Measurements from ENCODE around the gene ITGA1. TPM values are rescaled to one million over a fixed set of nuclear protein-coding genes. Genes with fewer than 3 reads are reported as not detected.

ITGA1 gene
- polyA plus RNA-seq, 3 donors: 0.33 to 0.89 (median 0.79) TPM

GRCh38 chr5:52749666-52750065 lies 38.0 kb upstream of the ITGA1 start:
- no peak for DNase-seq
- Histone ChIP-seq H2AFZ (ENCODE audit: insufficient read depth, low read depth, low read length, poor library complexity, severe bottlenecking) (no peak overlapping the region), H3K4me3 (replicated peaks in 1 of 3; ENCODE audit: low read depth in 2 of 3, low read length in 3 of 3) (no peak overlapping the region), H3K4me2 (replicated peaks; ENCODE audit: extremely low read depth, low read length, poor library complexity, severe bottlenecking) (no peak overlapping the region), H3K27me3 (ENCODE audit: control insufficient read depth in 2 of 2, insufficient read depth in 2 of 2, low read length in 2 of 2) (no peaks in the 10 kb centered on the region), H3K4me1 (ENCODE audit: control insufficient read depth in 1 of 2, insufficient read depth in 2 of 2, low read length in 2 of 2) (peaks cover 0 to 1% of the 10 kb centered on the region in 2 donors), H3K36me3 (replicated peaks in 1 of 2; ENCODE audit: control insufficient read depth in 1 of 2, insufficient read depth in 2 of 2, low read length in 2 of 2) (no peaks in the 10 kb centered on the region), H4K20me1 (ENCODE audit: insufficient read depth, low read length) (no peaks in the 10 kb centered on the region), H3K9me3 (replicated peaks in 1 of 2; ENCODE audit: control insufficient read depth in 1 of 2, insufficient read depth in 1 of 2, low read length in 2 of 2) (no peaks in the 10 kb centered on the region), H3K27ac (ENCODE audit: low read depth in 1 of 2, low read length in 2 of 2) (no peak overlapping the region), H3K9ac (ENCODE audit: insufficient read depth, low read length, poor library complexity, severe bottlenecking) (no peak overlapping the region), H3K79me2 (ENCODE audit: insufficient read depth, low read length) (no peaks in the 10 kb centered on the region)
- Mint-ChIP-seq H3K27ac (no peak overlapping the region), H3K4me1 (peaks cover under 1% of the 10 kb centered on the region), H3K4me3 (no peak overlapping the region), H3K27me3 (ENCODE audit: low read depth in 3 of 3) (peaks cover 0 to 7% (median 4%) of the 10 kb centered on the region in 3 donors), H3K36me3 (no peaks in the 10 kb centered on the region), H3K9me3 (no peaks in the 10 kb centered on the region)
- TF ChIP-seq CTCF (IDR thresholded peaks at IDR 0.05): no peak
- intact Hi-C loops (cut with micrococcal nuclease): no loop called here

GRCh38 chr5:52751137-52751536 lies 36.6 kb upstream of the ITGA1 start:
- Mint-ChIP-seq H3K36me3 (no peaks in the 10 kb centered on the region), H3K4me3 (no peak overlapping the region), H3K27me3 (ENCODE audit: low read depth in 3 of 3) (peaks cover 0 to 7% (median 4%) of the 10 kb centered on the region in 3 donors), H3K27ac (no peak overlapping the region), H3K9me3 (no peaks in the 10 kb centered on the region), H3K4me1 (no peaks in the 10 kb centered on the region)
- Histone ChIP-seq H3K9ac (ENCODE audit: insufficient read depth, low read length, poor library complexity, severe bottlenecking) (no peak overlapping the region), H4K20me1 (ENCODE audit: insufficient read depth, low read length) (no peaks in the 10 kb centered on the region), H3K79me2 (ENCODE audit: insufficient read depth, low read length) (no peaks in the 10 kb centered on the region), H3K27me3 (ENCODE audit: control insufficient read depth in 2 of 2, insufficient read depth in 2 of 2, low read length in 2 of 2) (no peaks in the 10 kb centered on the region), H3K36me3 (replicated peaks in 1 of 2; ENCODE audit: control insufficient read depth in 1 of 2, insufficient read depth in 2 of 2, low read length in 2 of 2) (no peaks in the 10 kb centered on the region), H3K9me3 (replicated peaks in 1 of 2; ENCODE audit: control insufficient read depth in 1 of 2, insufficient read depth in 1 of 2, low read length in 2 of 2) (no peaks in the 10 kb centered on the region), H3K27ac (ENCODE audit: low read depth in 1 of 2, low read length in 2 of 2) (no peak overlapping the region), H3K4me1 (ENCODE audit: control insufficient read depth in 1 of 2, insufficient read depth in 2 of 2, low read length in 2 of 2) (no peaks in the 10 kb centered on the region), H3K4me3 (replicated peaks in 1 of 3; ENCODE audit: low read depth in 2 of 3, low read length in 3 of 3) (no peak overlapping the region), H3K4me2 (replicated peaks; ENCODE audit: extremely low read depth, low read length, poor library complexity, severe bottlenecking) (no peak overlapping the region), H2AFZ (ENCODE audit: insufficient read depth, low read depth, low read length, poor library complexity, severe bottlenecking) (no peak overlapping the region)
- no CpG with 5 or more reads among the region's 1 CpG for WGBS (ENCODE audit: insufficient coverage)
- DNase-seq: no peak
- no peak for TF ChIP-seq CTCF (IDR thresholded peaks at IDR 0.05)
- intact Hi-C loops (cut with micrococcal nuclease): no loop called here

Data from CD14-positive monocyte (primary cell).